Measurements from ENCODE around the gene HLA-A.

HLA-A gene

GRCh38 chr6:29935273-29935955 is 6.9 kb upstream of the HLA-A start:
- DNase-seq, result no peak

- no peak for DNase-seq
These were observed 3.4 kb upstream of the HLA-A start for GRCh38 chr6:29938746-29939508.

- DNase-seq, result no peak
These were observed 1.3 kb upstream of the HLA-A start for GRCh38 chr6:29941016-29941415.

DNA sequence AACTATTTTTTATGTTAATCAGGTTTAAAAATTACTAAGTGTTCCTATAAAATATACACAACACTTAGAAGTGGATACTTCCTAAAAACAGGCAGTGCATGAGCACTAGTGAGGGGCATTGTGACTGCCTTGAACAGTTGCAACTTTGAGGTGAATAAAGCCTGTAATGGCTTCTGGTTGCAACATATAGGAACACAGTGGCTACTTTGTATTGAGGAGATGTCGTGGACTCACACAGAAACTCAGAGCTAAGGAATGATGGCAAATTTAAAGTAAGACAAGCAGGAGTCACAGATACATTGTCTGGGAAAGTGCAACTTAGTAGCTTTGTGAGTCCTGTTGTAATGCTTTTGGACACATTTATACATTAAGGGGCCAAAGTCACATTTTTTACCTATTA is 861 bp upstream of the HLA-A start:
- no peak for DNase-seq

- no peak for DNase-seq
These were observed 437 bp upstream of the HLA-A start for GRCh38 chr6:29941916-29942274.

- DNase-seq, result no peak
These were observed 978 bp downstream of the HLA-A start for GRCh38 chr6:29943053-29943966.

DNA sequence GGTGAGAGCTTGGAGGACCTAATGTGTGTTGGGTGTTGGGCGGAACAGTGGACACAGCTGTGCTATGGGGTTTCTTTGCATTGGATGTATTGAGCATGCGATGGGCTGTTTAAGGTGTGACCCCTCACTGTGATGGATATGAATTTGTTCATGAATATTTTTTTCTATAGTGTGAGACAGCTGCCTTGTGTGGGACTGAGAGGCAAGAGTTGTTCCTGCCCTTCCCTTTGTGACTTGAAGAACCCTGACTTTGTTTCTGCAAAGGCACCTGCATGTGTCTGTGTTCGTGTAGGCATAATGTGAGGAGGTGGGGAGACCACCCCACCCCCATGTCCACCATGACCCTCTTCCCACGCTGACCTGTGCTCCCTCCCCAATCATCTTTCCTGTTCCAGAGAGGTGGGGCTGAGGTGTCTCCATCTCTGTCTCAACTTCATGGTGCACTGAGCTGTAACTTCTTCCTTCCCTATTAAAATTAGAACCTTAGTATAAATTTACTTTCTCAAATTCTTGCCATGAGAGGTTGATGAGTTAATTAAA is 3.0 kb downstream of the HLA-A start:
- no peak for DNase-seq

DNA sequence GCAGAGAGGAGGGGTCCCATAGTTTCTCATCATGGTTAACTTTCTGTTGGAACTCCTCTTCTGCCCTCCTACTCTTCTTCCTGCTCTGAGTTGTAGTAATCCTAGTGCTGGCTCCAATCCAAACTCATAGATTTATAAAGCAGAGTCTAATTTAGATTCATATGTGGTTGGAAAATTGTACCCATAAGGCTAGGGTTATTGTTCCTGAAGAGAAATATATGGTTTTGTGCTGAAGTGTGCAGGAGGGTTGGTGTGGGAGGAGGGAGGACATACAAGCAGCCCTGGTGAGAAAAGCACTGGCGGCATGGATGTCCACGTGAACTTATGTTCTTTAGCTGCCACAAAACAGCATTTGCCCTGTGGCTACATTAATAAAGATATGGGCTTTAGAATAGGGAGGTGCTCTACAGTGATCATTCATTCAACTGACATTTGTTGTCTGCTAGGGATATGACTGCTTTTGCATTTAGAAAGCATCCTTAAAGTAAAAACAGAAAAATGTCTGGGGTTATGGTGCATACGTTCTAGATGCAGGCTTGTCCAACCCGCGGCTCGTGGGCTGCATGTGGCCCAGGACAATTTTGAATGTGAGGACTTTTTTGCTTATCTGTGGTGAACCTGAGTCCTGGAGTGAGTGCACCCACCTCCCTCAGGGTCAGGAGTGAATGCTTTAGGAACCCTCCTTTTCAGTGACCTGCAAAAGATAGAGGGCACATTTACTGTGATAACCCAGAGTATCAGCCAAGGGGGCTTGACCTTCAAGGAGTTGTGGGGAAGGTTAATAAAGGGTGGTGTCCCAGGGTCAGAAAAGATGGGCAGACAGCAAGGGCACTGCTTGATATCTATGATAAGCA is 4.1 kb downstream of the HLA-A start:
- DNase-seq, result no peak

- DNase-seq, result no peak
These were observed 5.0 kb downstream of the HLA-A start for GRCh38 chr6:29947077-29947980.

DNA sequence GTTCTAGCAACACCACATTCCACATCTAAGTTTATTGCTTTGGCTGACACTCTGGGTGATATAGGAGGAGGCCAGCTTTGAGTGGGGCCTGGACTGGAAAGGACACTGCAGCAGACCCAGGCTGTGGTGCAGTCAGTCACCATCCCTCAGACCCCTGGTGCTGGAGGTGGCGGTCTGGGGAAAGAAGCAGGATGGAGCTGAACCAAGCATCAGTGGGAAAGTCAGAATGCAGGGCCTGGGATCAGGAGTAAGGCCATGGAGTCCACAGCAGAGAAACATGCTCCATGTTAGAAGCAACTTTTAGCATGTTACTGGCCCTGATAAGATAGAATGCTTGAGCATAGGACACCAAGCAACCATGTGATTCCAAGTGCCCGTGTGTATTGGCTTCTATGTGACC is 5.9 kb downstream of the HLA-A start:
- no peak for DNase-seq

DNA sequence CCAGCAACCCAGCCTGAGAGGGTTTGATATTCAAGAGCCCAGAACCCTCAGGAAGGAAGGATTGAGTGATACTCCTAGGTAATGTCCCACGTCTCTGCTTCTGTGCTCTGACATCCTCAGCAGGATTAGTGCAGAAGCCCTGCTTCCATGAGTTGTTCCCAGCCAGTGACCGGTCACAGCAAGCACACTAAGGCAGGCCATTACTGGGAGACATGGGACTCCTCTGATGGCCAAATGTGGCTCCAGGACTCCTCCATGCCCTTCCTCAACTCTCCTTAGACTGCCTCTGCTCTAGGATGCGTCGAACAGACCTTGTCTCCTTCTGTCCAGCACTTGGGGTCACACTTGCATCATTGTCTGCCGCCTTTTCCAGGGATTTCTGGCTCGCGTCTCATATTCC is 7.6 kb downstream of the HLA-A start:
- no peak for DNase-seq

DNA sequence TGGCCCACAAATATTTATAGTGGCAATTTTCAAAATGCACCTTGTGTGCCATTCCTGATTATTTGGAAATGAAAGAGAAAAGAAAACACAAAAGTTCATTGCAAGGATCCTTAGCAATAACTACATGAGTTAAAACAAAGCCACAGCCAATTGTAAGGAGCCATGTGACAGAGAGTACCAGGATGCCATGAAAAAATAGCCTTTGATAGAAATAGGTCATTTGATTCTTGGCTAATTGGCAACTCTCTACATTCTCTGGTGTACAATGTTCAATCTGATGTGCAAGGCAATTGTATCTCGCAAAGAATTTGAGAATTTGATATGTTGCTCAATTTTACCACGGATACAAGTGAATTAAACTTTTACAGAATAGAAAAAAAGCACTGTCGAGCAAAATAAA is 9.6 kb downstream of the HLA-A start:
- DNase-seq, result no peak

DNA sequence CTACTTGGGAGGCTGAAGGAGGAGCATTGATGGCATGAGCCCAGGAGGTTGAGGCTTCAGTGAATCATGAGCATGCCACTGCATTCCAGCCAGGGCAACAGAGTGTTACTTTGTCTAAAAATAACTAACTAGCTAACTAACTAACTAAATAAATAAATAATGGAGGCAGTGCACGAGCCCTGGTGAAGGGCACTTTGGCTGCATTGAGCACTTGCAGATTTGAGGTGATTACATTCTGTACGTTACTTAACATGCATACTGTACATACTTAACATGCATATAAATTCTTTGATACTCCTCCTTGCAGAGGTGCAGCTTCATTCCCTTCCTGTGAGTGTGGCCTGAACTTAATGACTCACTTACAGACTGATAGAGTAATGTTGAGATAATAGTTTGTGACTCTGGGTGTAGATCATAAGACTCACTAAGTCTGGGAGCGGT is 10.7 kb downstream of the HLA-A start:
- DNase-seq, result no peak

DNA sequence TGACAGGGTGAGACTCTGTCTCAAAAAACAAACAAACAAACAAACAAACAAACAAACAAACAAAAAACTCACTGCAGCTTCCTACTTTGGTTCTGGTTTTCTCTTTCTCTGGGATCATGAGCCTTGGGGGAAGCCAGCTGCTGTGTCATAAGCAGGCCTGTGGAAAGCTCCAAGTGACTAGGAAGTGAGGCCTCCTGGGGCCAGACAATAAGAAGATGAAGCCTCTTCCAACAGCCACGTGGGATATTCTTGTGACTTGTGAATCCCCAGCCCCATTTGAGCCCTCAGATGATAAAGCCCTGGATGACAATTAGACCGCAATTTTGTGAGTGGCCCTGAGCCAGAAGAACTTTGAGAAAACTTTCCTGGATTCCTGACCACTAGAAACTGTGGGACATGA is 11.4 kb downstream of the HLA-A start:
- DNase-seq, result no peak

DNA sequence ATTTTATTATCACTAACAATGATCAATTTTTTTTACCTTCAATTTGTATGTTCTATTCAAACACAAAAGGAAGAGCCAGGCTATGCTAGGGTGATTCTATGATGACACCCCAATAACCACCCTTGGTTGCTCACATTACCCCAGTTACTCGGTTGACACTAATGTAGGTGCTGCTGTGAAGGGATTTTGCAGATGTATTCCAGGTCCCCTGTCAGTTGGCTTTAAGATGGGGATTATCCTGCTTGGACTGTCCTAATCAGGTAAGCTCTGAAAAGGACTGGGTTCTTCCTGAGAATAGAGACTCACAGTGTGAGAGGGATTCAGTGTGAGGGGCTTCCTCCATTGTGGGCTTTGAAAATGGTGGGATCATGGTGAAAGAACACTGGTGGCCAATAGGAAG is 11.9 kb downstream of the HLA-A start:
- DNase-seq, result no peak

- no peak for DNase-seq
These were observed 13.5 kb downstream of the HLA-A start for GRCh38 chr6:29955783-29956182.

- no peak for DNase-seq
These were observed 14.2 kb downstream of the HLA-A start for GRCh38 chr6:29956518-29956917.

DNA sequence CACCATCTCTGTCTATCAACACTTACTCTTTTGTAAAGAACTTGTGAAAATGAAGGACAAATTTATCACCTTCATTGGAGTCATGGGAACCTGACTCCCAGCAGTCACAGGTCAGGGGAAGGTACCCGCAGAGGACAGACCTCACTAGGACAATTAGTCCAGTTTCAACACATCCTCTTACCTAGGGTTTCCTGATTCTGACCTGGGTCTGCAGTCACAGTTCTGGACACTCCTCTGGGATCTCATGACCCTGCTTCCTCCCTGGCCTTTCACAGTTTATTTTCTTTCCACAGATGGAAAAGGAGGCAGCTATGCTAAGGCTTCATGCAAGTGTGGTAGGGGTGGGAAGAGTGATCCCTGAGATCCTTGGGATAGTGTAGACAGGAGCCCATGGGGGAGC is 15.7 kb downstream of the HLA-A start:
- DNase-seq, result no peak

GRCh38 chr6:29958921-29959320 is 16.6 kb downstream of the HLA-A start:
- no peak for DNase-seq

DNA sequence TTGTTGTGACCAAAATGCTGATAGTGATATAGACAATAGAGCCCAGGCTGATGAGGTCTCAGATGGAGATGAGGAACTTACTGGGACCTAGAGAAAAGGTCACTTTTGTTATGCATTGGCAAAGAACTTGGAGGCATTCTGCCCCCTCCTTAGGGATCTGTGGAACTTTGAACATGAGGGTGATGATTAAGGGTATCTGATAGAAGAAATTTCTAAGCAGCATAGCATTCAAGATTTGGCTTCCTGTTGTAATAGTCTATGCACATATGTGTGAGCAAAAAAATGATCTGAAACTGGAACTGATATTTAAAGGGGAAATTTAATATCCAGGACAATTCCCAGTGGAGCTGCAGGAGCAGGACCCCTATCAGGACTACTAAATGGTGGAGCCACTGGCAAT is 17.1 kb downstream of the HLA-A start:
- DNase-seq, result no peak

DNA sequence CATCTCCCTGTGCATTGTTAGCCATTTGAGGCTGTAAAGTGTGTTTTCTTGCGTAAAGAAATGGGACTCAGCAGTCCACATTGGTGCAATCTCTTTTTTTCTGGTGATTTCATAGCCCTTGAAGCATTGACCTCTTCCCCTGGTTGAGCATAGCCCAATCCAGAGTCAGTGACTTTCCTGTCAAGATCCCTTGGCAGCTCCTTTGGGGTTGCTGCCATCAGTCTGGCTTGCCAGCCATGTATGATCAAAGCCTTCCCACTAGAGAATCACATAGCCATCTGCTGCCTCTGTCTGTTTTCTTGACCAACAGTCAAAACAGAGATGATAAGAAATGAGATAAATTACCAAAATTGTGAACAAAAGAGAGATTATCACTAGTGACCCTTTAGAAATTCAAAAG is 19.6 kb downstream of the HLA-A start:
- no peak for DNase-seq
